Stimulated activated CD8-positive, alpha-beta memory T cell treated with anti-CD3 and anti-CD28 coated beads, Interleukin-12 subunit alpha, Interleukin-12 subunit beta, amount 100 ng/mL, for 4 hours (primary cell): ENCODE results near the gene ERCC5.
A peak's percentile ranks its signal among the peaks of the same experiment; 100 is the strongest.

ENCODE experiments used
- DNase-seq: peaks from one replicate; pipeline ENCODE4 v3.0.0-alpha.2; 2020; ENCODE audit warnings: low read depth

The ERCC5 gene

GRCh38 chr13:102845630-102846260, at the start of gene ERCC5:
TSS of gene ERCC5 (plus strand) at chr13:102846032. CDS start at chr13:102846267, 235 bp downstream.
- DNase-seq = peak; percentile 92

- peak; percentile 41 for DNase-seq
These were observed 47.0 kb upstream of the ERCC5 start, which contains the start of the genes BIVM and POGLUT2 for GRCh38 chr13:102798581-102799425. TSS of gene BIVM (plus strand) at chr13:102799119. CDS start at chr13:102807268, 8,149 bp downstream. TSS of gene POGLUT2 (minus strand) at chr13:102798976. CDS start at chr13:102798670, 306 bp downstream.

- no peak for DNase-seq
These were observed 46.2 kb upstream of the ERCC5 start for GRCh38 chr13:102799426-102800144.

- DNase-seq = peak; percentile 73
These were observed 45.4 kb upstream of the ERCC5 start for GRCh38 chr13:102800145-102801041.

GRCh38 chr13:102805680-102806079, 40.2 kb upstream of the ERCC5 start:
- DNase-seq = no peak

- no peak for DNase-seq
These were observed 38.1 kb upstream of the ERCC5 start for GRCh38 chr13:102807699-102808098.

- DNase-seq = no peak
These were observed 33.1 kb upstream of the ERCC5 start for GRCh38 chr13:102812611-102813287.

- DNase-seq = no peak
These were observed 31.7 kb upstream of the ERCC5 start for GRCh38 chr13:102814025-102814607.

GRCh38 chr13:102814793-102815192, 31.0 kb upstream of the ERCC5 start:
- DNase-seq = no peak

- DNase-seq = no peak
These were observed 30.0 kb upstream of the ERCC5 start for GRCh38 chr13:102815788-102816187.

GRCh38 chr13:102816708-102817107, 29.1 kb upstream of the ERCC5 start:
- DNase-seq = no peak

- no peak for DNase-seq
These were observed 28.6 kb upstream of the ERCC5 start for GRCh38 chr13:102817241-102817640.

- no peak for DNase-seq
These were observed 27.9 kb upstream of the ERCC5 start for GRCh38 chr13:102817907-102818306.

GRCh38 chr13:102825400-102825799, 20.4 kb upstream of the ERCC5 start:
- DNase-seq = no peak

GRCh38 chr13:102825921-102826706, 19.7 kb upstream of the ERCC5 start:
- DNase-seq = no peak

- DNase-seq = no peak
These were observed 15.2 kb upstream of the ERCC5 start for GRCh38 chr13:102830646-102831045.

GRCh38 chr13:102836471-102836870, 9.4 kb upstream of the ERCC5 start:
- no peak for DNase-seq

- no peak for DNase-seq
These were observed 7.6 kb upstream of the ERCC5 start for GRCh38 chr13:102838273-102838672.

GRCh38 chr13:102838982-102839381, 6.8 kb upstream of the ERCC5 start:
- DNase-seq = no peak

- no peak for DNase-seq
These were observed 6.4 kb upstream of the ERCC5 start for GRCh38 chr13:102839462-102839861.
